OCI-LY1 (cell line): Measurements from ENCODE around the gene MMP25.

ENCODE experiments used
- CTCF ChIP-seq: fragments of 200-600 bp; sonication (generic), shearing (Covaris generic); IDR thresholded peaks from 2 replicates; pipeline ENCODE4 v1.5.1; 2017; ENCODE audit warnings: mild to moderate bottlenecking, antibody characterized with exemption, low read length, moderate library complexity, mixed read lengths
- EZH2 ChIP-seq: fragments of 200-600 bp; sonication (generic), shearing (Covaris generic); IDR thresholded peaks from 2 replicates; pipeline ENCODE4 v1.8.0; 2017; ENCODE audit warnings: borderline replicate concordance, mixed run types, mild to moderate bottlenecking, antibody characterized with exemption, low read length, moderate library complexity, mixed read lengths

GRCh38 chr16:3020604-3021448, 25.5 kb upstream of the MMP25 start:
- TF ChIP-seq CTCF: no peak
- no peak for TF ChIP-seq EZH2
